ENCODE data around the gene ADCK1.
A peak's percentile ranks its signal among the peaks of the same experiment; 100 is the strongest.

Gene ADCK1

GRCh38 chr14:77980475-77981321, 180.8 kb downstream of the ADCK1 start:
- H3K27ac ChIP-seq (ENCODE audit: poor library complexity, severe bottlenecking), result no peak overlapping the region
- ATAC-seq (ENCODE audit: low read depth) (peak; percentile 82), DNase-seq (ENCODE audit: low spot score) (peak; percentile 74)
- H3K27me3 ChIP-seq (ENCODE audit: insufficient read depth, poor library complexity, severe bottlenecking), result no peaks in the 10 kb centered on the region
- no peaks in the 10 kb centered on the region for H3K9me3 ChIP-seq (ENCODE audit: severe bottlenecking)
- H3K4me3 ChIP-seq (ENCODE audit: severe bottlenecking), result peak overlapping the region; percentile 34
- no peaks in the 10 kb centered on the region for H3K36me3 ChIP-seq (ENCODE audit: low read depth)
- no peaks in the 10 kb centered on the region for H3K4me1 ChIP-seq (ENCODE audit: insufficient read depth, poor library complexity, severe bottlenecking)
- TF ChIP-seq CTCF (IDR thresholded peaks at IDR 0.05; ENCODE audit: poor library complexity, severe bottlenecking), result no peak
